A549 (cell line): ENCODE measurements around the gene CEP72. TPM values are rescaled to one million over a fixed set of nuclear protein-coding genes. Genes with fewer than 3 reads are reported as not detected.

Source experiments
- ATAC-seq, 2 experiments: fragments of 200-7000 bp in 1 of 2; fragments of >200 bp in 1 of 2; cut with Nextera tagmentation in 1 of 2; cut with Tn5 transposase in 1 of 2; 3 replicates each; pipeline versions ENCODE4 v1.8.0 to v1.9.1; 2018 to 2020; ENCODE audit warnings: mild to moderate bottlenecking in 1 of 2, moderate library complexity in 1 of 2
- CTCF ChIA-PET: fragments of 300-600 bp; sonication (Branson Sonifier 250); formaldehyde crosslinking; extraction: SDS; loops from one replicate; lab custom pipeline; 2021; ENCODE audit warnings: antibody characterized with exemption, inconsistent platforms; lab: Yijun Ruan, JAX
- POLR2A ChIA-PET: fragments of 350-600 bp; formaldehyde crosslinking; extraction: SDS; loops from one replicate; lab custom pipeline; 2021; ENCODE audit warnings: antibody characterized with exemption, inconsistent platforms; lab: Yijun Ruan, JAX
- DNase-seq, 2 experiments: peaks; one replicate each; pipeline versions ENCODE4 v3.0.0 to v3.0.0-alpha.2; 2011 to 2016; ENCODE audit warnings: low read depth in 1 of 2, low spot score in 1 of 2
- FAIRE-seq: peaks from 2 replicates; lab custom pipeline; 2011; peaks lifted over from hg19 to GRCh38; lab: Jason Lieb, UNC
- H3K27ac ChIP-seq, 2 experiments: fragments of >200 bp; sonication (Bioruptor Twin); formaldehyde crosslinking; 3 replicates each; pipeline ENCODE4 v1.5.1; 2016 to 2017
- H3K4me1 ChIP-seq: fragments of >200 bp; sonication (Bioruptor Twin); formaldehyde crosslinking; 3 replicates; pipeline ENCODE4 v1.6.1; 2016
- H3K4me2 ChIP-seq: fragments of >200 bp; sonication (Bioruptor Twin); formaldehyde crosslinking; 3 replicates; pipeline ENCODE4 v1.6.1; 2016
- H3K4me3 ChIP-seq: fragments of >200 bp; sonication (Bioruptor Twin); formaldehyde crosslinking; 3 replicates; pipeline ENCODE4 v1.5.1; 2016
- H3K9me3 ChIP-seq: fragments of >200 bp; sonication (Bioruptor Twin); formaldehyde crosslinking; 3 replicates; pipeline ENCODE4 v1.6.1; 2016
- CBX2 ChIP-seq: fragments of 200-600 bp; sonication (generic); IDR thresholded peaks from 2 replicates; pipeline ENCODE4 v1.6.1; 2016; ENCODE audit warnings: low read depth, mild to moderate bottlenecking, borderline replicate concordance
- CHD2 ChIP-seq: fragments of 150-350 bp; IDR thresholded peaks from 2 replicates; pipeline ENCODE4 v1.6.1; 2014; ENCODE audit warnings: low read length; ENCODE audit not compliant: partially characterized antibody
- EHF ChIP-seq: fragments of 250-450 bp; sonication (Bioruptor Pico); IDR thresholded peaks from 2 replicates; pipeline ENCODE4 v1.5.0; 2020; ENCODE audit warnings: mild to moderate bottlenecking
- EHMT2 ChIP-seq: fragments of 200-600 bp; sonication (generic); IDR thresholded peaks from 2 replicates; pipeline ENCODE4 v1.6.1; 2016; ENCODE audit warnings: antibody characterized with exemption, low read depth, mild to moderate bottlenecking, moderate library complexity
- EP300 ChIP-seq, 2 experiments: fragments of >200 bp; sonication (Bioruptor Twin); formaldehyde crosslinking; IDR thresholded peaks; 2 replicates in 1 of 2; 3 replicates in 1 of 2; pipeline ENCODE4 v1.6.1; 2016 to 2017
- FOSL2 ChIP-seq, 2 experiments: fragments of 450-650 bp in 1 of 2; fragments of >200 bp in 1 of 2; sonication (Bioruptor Twin) in 1 of 2; formaldehyde crosslinking; IDR thresholded peaks; 2 replicates each; pipeline versions ENCODE4 v1.5.0 to v1.6.1; 2016 to 2020; ENCODE audit warnings: mild to moderate bottlenecking in 1 of 2, moderate library complexity in 1 of 2
- FOXS1 ChIP-seq: fragments of 250-450 bp; sonication (Bioruptor Pico); IDR thresholded peaks from 2 replicates; pipeline ENCODE4 v1.5.0; 2020; ENCODE audit warnings: mild to moderate bottlenecking, moderate library complexity
- HDAC2 ChIP-seq: fragments of 200-600 bp; sonication (generic); IDR thresholded peaks from 2 replicates; pipeline ENCODE4 v1.6.1; 2016
- MAFK ChIP-seq: fragments of 450-650 bp; IDR thresholded peaks from 2 replicates; pipeline ENCODE4 v1.6.1; 2014; ENCODE audit not compliant: partially characterized antibody
- MAZ ChIP-seq: fragments of 150-350 bp; IDR thresholded peaks from 2 replicates; pipeline ENCODE4 v1.6.1; 2014; ENCODE audit warnings: antibody characterized with exemption, low read depth, low read length, borderline replicate concordance
- MYC ChIP-seq: IDR thresholded peaks from 2 replicates; pipeline ENCODE4 v1.6.1; 2012; ENCODE audit warnings: mild to moderate bottlenecking, inconsistent platforms, low read length, improper control_type of control experiment, borderline replicate concordance
- NPAS2 ChIP-seq: fragments of 250-450 bp; sonication (Bioruptor Pico); IDR thresholded peaks from 2 replicates; pipeline ENCODE4 v1.8.0; 2022; ENCODE audit warnings: mild to moderate bottlenecking, moderate library complexity, borderline replicate concordance
- NR3C1 ChIP-seq: fragments of >200 bp; sonication (Bioruptor Twin); formaldehyde crosslinking; IDR thresholded peaks from 3 replicates; pipeline ENCODE4 v1.6.1; 2017
- POLR2A ChIP-seq: IDR thresholded peaks from 2 replicates; pipeline ENCODE4 v1.6.1; 2012; ENCODE audit warnings: mild to moderate bottlenecking, low read length
- POLR2AphosphoS2 ChIP-seq: conservative IDR thresholded peaks from 2 replicates; pipeline ENCODE4 v1.6.1; 2012; ENCODE audit warnings: low read length, improper control_type of control experiment, inconsistent platforms
- RAD21 ChIP-seq, 2 experiments: fragments of >200 bp in 1 of 2; sonication (Bioruptor Twin) in 1 of 2; formaldehyde crosslinking in 1 of 2; IDR thresholded peaks in 1 of 2; conservative IDR thresholded peaks in 1 of 2; 2 replicates in 1 of 2; 3 replicates in 1 of 2; pipeline ENCODE4 v1.6.1; 2012 to 2018; ENCODE audit warnings: inconsistent platforms in 1 of 2
- RARB ChIP-seq: fragments of 250-450 bp; sonication (Bioruptor Pico); IDR thresholded peaks from 2 replicates; pipeline ENCODE4 v1.8.0; 2021; ENCODE audit warnings: mild to moderate bottlenecking, moderate library complexity
- RCOR1 ChIP-seq: fragments of 150-350 bp; IDR thresholded peaks from 2 replicates; pipeline ENCODE4 v1.6.1; 2014; ENCODE audit warnings: antibody characterized with exemption, low read length, low read depth
- RNF2 ChIP-seq: fragments of 200-600 bp; sonication (generic); IDR thresholded peaks from 2 replicates; pipeline ENCODE4 v1.6.1; 2016; ENCODE audit warnings: low read depth, mild to moderate bottlenecking, antibody characterized with exemption, moderate library complexity, borderline replicate concordance
- TP53 ChIP-seq: fragments of 250-450 bp; sonication (Bioruptor Pico); IDR thresholded peaks from 2 replicates; pipeline ENCODE4 v1.5.0; 2021; ENCODE audit warnings: mild to moderate bottlenecking, moderate library complexity
- ZFP36 ChIP-seq: fragments of 450-650 bp; IDR thresholded peaks from 2 replicates; pipeline ENCODE4 v1.6.1; 2014; ENCODE audit warnings: borderline replicate concordance; ENCODE audit not compliant: partially characterized antibody
- ZSCAN20 ChIP-seq: fragments of 250-450 bp; sonication (Bioruptor Pico); IDR thresholded peaks from 2 replicates; pipeline ENCODE4 v1.8.0; 2022; ENCODE audit warnings: mild to moderate bottlenecking, moderate library complexity
- WGBS: methylation state at CpG from one replicate; pipeline ENCODE4 v1.1.6; 2017; ENCODE audit errors: missing lambda C conversion rate; 5-methylcytosine and 5-hydroxymethylcytosine counted together
- polyA plus RNA-seq, 4 experiments: library from polyadenylated mRNA; depleted of rRNA in 3 of 4; stranded (reverse); fragments of >200 nt; fragmentation: RNase III in 1 of 4; extraction: RNeasy Plus Mini Kit Qiagen cat#74134 plus additional on column Dnase treatment in 1 of 4; gene quantifications; 2 replicates in 3 of 4; 3 replicates in 1 of 4; pipeline ENCODE4 v1.2.3, GENCODE V29; 2011 to 2017
- TF ChIP-seq, protein P1 (sequence below): IDR thresholded peaks from 2 replicates; pipeline ENCODE4 v1.6.1; 2012; ENCODE audit warnings: low read depth, borderline replicate concordance
- TF ChIP-seq, protein P2 (sequence below): fragments of 250-450 bp; sonication (Bioruptor Pico); IDR thresholded peaks from 2 replicates; pipeline ENCODE4 v1.5.0; 2021; ENCODE audit warnings: mild to moderate bottlenecking, moderate library complexity, borderline replicate concordance
- TF ChIP-seq, protein P3 (sequence below): fragments of >200 bp; sonication (Bioruptor Twin); formaldehyde crosslinking; IDR thresholded peaks from 2 replicates; pipeline ENCODE4 v1.6.1; 2016
- TF ChIP-seq, protein P4 (sequence below): fragments of >200 bp; sonication (Bioruptor Twin); formaldehyde crosslinking; IDR thresholded peaks from 3 replicates; pipeline ENCODE4 v1.5.1; 2016
- TF ChIP-seq, protein P5 (sequence below): fragments of 250-450 bp; sonication (Bioruptor Pico); IDR thresholded peaks from 2 replicates; pipeline ENCODE4 v1.5.0; 2020; ENCODE audit warnings: low read depth, mild to moderate bottlenecking, moderate library complexity

CEP72 gene
- polyA plus RNA-seq, 2 of the 4 experiments (the other 2 are of a cell fraction) = 10.8 to 11.1 TPM

DNA sequence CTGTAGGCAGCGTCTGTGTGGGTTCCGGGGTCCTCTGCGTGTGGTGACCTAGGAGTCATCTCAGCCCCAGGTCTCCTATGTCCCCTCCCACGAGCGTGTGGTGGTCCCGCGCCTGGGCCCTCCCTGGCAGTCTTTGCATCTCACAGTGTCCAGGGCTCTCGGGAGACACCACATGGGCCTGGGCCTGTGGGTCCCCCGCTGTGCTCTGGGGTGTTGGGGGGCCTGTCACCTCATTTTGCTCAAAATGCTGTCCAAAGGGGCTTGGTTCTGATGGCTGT is 27.1 kb downstream of the CEP72 start:
- ChIA-PET CTCF (no interaction called here), POLR2A (no interaction called here)
- H3K4me1 ChIP-seq = no peaks in the 10 kb centered on the region
- ATAC-seq (no peak), FAIRE-seq (no peak), DNase-seq (no peak)
- H3K27ac ChIP-seq = no peak overlapping the region
- H3K4me3 ChIP-seq = no peak overlapping the region
- H3K4me2 ChIP-seq = no peak overlapping the region
- TF ChIP-seq ZSCAN20 (CRISPR knock-in tag) (no peak), TP53 (CRISPR knock-in tag) (no peak), NPAS2 (CRISPR knock-in tag) (no peak), CHD2 (no peak), POLR2AphosphoS2 (no peak), MAFK (no peak), POLR2A (no peak), HDAC2 (no peak), ZFP36 (no peak), EHF (CRISPR knock-in tag) (no peak), MYC (no peak), EHMT2 (no peak), NR3C1 (no peak), FOXS1 (no peak)
- TF ChIP-seq, protein P1, sequence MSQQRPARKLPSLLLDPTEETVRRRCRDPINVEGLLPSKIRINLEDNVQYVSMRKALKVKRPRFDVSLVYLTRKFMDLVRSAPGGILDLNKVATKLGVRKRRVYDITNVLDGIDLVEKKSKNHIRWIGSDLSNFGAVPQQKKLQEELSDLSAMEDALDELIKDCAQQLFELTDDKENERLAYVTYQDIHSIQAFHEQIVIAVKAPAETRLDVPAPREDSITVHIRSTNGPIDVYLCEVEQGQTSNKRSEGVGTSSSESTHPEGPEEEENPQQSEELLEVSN = no peak
- TF ChIP-seq, protein P2, sequence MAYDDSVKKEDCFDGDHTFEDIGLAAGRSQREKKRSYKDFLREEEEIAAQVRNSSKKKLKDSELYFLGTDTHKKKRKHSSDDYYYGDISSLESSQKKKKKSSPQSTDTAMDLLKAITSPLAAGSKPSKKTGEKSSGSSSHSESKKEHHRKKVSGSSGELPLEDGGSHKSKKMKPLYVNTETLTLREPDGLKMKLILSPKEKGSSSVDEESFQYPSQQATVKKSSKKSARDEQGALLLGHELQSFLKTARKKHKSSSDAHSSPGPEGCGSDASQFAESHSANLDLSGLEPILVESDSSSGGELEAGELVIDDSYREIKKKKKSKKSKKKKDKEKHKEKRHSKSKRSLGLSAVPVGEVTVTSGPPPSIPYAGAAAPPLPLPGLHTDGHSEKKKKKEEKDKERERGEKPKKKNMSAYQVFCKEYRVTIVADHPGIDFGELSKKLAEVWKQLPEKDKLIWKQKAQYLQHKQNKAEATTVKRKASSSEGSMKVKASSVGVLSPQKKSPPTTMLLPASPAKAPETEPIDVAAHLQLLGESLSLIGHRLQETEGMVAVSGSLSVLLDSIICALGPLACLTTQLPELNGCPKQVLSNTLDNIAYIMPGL (CRISPR knock-in tag) = no peak
- WGBS = 100% methylated on average over 5 of the region's 9 CpGs
- H3K9me3 ChIP-seq = no peaks in the 10 kb centered on the region

DNA sequence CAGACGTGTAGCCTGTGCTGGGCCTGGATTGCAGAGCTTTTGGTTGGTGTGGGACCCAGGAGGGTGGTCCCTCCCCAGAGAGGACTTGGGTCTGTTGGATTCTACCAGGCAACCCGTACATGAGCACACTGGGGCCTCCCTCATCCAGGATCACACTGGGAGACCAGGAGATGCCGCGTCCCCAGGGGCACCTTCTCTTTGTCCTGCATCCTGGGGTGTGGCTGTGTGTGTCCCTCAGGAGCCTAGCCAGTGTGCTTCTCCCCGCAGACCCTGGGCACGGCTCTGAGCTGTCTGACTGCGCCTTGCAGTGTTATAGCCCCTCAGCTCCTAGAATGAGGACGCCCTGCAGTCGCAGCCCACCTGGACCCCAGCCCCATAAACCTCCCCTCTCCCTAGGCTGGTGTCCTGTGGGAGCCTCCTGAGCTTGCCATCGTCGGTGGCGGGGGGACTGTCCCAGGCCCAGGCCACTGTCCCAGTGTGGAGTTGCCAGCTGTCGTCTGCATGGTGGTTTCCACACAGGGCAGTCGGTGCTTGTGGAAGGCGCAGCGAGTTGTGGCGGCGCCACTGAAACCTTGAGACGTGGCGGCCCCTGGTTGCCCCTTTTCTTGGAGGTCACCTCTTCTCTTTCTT is 27.6 kb downstream of the CEP72 start:
- Histone ChIP-seq H3K9me3 (no peaks in the 10 kb centered on the region), H3K4me1 (no peaks in the 10 kb centered on the region), H3K27ac (no peak overlapping the region), H3K4me3 (no peak overlapping the region), H3K4me2 (no peak overlapping the region)
- whole genome bisulfite sequencing = 94% methylated on average over 11 of the region's 20 CpGs
- POLR2A ChIA-PET = no interaction called here
- CTCF ChIA-PET = interaction anchor here (0.7 kb wide), 1 partner anchor 29 kb away, joined by 3 read pairs; no protein-coding TSS in a partner anchor
- TF ChIP-seq POLR2A (no peak), CBX2 (no peak), EP300 (IDR thresholded peaks at IDR 0.05) (no peak), RAD21 (conservative IDR thresholded peaks at IDR 0.05 in 1 of 2, IDR thresholded peaks at IDR 0.05 in 1 of 2) (no peak), MAFK (no peak), ZFP36 (no peak), RARB (CRISPR knock-in tag) (no peak), FOSL2 (IDR thresholded peaks at IDR 0.05) (no peak), FOSL2 (CRISPR knock-in tag; IDR thresholded peaks at IDR 0.05) (no peak), HDAC2 (no peak), MAZ (no peak), RCOR1 (no peak), EHMT2 (no peak), RNF2 (no peak), MYC (no peak), EHF (CRISPR knock-in tag) (no peak)
- TF ChIP-seq, protein P3, sequence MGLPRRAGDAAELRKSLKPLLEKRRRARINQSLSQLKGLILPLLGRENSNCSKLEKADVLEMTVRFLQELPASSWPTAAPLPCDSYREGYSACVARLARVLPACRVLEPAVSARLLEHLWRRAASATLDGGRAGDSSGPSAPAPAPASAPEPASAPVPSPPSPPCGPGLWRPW = no peak
- TF ChIP-seq, protein P4, sequence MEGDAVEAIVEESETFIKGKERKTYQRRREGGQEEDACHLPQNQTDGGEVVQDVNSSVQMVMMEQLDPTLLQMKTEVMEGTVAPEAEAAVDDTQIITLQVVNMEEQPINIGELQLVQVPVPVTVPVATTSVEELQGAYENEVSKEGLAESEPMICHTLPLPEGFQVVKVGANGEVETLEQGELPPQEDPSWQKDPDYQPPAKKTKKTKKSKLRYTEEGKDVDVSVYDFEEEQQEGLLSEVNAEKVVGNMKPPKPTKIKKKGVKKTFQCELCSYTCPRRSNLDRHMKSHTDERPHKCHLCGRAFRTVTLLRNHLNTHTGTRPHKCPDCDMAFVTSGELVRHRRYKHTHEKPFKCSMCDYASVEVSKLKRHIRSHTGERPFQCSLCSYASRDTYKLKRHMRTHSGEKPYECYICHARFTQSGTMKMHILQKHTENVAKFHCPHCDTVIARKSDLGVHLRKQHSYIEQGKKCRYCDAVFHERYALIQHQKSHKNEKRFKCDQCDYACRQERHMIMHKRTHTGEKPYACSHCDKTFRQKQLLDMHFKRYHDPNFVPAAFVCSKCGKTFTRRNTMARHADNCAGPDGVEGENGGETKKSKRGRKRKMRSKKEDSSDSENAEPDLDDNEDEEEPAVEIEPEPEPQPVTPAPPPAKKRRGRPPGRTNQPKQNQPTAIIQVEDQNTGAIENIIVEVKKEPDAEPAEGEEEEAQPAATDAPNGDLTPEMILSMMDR = no peak
- TF ChIP-seq, protein P5, sequence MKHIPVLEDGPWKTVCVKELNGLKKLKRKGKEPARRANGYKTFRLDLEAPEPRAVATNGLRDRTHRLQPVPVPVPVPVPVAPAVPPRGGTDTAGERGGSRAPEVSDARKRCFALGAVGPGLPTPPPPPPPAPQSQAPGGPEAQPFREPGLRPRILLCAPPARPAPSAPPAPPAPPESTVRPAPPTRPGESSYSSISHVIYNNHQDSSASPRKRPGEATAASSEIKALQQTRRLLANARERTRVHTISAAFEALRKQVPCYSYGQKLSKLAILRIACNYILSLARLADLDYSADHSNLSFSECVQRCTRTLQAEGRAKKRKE (CRISPR knock-in tag) = no peak
- ATAC-seq (no peak), DNase-seq (no peak), FAIRE-seq (no peak)
